NCI-H460 (cell line): ENCODE results near the gene BMP2K. TPM values are rescaled to one million over a fixed set of nuclear protein-coding genes. Genes with fewer than 3 reads are reported as not detected.

Experiments used
- DNase-seq: peaks from one replicate; pipeline ENCODE4 v3.0.0-alpha.2; 2016; ENCODE audit warnings: low read depth; ENCODE audit errors: extremely low read depth
- total RNA-seq: library from RNA; depleted of rRNA; stranded (reverse); fragments of >200 nt; shearing (Covaris generic); gene quantifications from 2 replicates; pipeline ENCODE4 v1.2.3, GENCODE V29; 2014

BMP2K gene
- total RNA-seq, 1 experiment from 2014 or later = 18.1 TPM

DNA sequence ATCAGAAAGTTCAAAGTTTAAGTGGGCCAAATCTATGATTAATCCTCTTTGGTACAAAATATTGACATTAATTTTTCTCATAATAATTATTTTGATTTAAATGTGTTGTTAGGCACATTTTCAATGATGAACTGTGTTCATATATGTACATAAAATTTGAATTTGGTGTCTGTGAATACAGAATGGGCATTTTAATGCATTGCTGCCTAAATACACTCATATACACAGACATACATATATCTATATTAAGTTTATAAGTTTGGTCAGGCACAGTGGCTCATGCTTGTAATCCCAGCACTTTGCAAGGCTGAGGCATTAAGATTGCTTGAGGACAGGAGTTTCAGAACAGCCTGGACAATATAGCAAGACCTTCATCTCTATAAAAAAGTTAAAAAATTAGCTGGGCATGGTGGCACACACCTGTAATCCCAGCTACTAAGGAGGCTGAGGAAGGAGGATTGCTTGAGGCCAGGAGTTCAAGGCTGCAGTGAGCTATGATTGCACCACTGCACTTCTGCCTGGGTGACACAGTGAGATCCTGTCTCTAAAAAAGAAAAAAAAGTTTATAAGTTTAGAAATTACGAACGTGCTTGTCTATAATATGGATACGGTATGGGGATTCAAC, 12.3 kb upstream of the BMP2K start:
- DNase-seq = no peak

GRCh38 chr4:78764498-78764961, 11.6 kb upstream of the BMP2K start:
- no peak for DNase-seq

DNA sequence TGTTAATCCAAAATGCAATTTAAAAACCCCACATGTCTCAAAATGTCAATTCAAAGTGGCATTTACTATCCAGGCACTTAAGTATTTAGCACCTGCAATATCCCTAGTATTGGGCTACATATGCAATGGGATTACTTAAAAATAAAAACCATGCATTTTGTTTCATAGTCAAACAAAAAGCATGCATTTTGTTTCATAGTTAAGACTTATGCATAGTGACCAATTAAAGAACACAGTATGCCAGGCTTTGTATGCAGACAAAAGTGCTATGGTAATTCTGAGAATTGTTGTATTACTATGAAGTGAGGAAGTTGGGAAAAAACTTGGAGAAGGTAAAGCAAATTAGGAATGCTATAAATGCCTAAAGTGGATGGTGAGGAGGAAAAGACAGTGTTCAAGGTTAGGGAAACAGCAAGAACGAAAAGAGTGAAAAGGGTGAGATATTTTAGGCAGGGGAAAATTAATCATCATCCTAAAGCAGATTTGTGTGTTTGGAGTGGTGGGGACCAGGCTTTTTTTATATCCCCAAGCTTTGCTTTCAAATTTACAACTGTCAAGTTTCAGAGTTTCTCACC, 10.6 kb upstream of the BMP2K start:
- DNase-seq = no peak

- no peak for DNase-seq
Measured at GRCh38 chr4:78766026-78766425, 10.1 kb upstream of the BMP2K start.

DNA sequence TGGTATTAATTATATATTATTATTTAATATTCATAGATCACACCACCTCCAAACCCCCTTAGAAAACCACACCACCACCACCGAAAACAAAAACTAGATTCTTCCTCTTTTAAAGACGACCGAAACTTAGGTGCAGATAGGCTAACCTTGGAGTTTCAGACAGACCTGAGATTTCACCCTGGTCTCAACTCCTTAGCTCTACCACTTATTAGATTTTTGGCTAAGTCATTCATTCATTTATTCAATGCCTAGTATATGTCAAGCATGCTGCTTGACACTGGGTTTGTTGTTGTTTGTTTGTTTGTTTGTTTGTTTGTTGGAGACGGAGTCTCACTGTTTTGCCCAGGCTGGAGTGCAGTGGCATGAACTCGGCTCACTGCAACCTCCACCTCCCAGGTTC, 9.5 kb upstream of the BMP2K start:
- DNase-seq = no peak

GRCh38 chr4:78767350-78767749, 8.8 kb upstream of the BMP2K start:
- DNase-seq = no peak

- DNase-seq = no peak
Measured at GRCh38 chr4:78768452-78769180, 7.5 kb upstream of the BMP2K start.

GRCh38 chr4:78770091-78770642, 6.0 kb upstream of the BMP2K start:
- DNase-seq = no peak

DNA sequence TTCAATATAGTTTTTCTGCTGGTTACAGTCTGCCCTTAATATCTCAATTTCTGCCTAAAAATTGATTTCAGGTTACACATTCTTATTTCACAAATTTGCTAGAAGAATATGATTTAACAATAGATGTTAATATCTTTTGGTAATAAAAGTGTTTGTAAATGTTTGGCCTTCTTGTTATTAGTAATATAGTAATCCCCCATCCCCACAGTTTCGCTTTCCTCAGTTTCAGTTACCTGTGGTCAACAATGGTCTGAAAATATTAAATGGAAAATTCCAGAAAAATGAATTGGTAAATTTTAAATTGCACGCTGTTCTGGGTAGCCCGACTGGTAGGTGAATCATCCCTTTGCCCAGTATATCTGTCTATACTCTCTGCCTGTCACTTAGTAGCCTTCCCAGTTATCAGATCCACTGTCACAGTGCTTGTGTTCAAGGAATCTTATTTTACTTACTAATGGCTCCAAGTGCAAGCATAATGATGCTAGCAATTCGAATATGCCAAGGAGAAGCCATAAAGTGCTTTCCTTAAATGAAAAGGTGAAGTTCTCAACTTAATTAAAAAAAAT, 3.5 kb upstream of the BMP2K start:
- no peak for DNase-seq

DNA sequence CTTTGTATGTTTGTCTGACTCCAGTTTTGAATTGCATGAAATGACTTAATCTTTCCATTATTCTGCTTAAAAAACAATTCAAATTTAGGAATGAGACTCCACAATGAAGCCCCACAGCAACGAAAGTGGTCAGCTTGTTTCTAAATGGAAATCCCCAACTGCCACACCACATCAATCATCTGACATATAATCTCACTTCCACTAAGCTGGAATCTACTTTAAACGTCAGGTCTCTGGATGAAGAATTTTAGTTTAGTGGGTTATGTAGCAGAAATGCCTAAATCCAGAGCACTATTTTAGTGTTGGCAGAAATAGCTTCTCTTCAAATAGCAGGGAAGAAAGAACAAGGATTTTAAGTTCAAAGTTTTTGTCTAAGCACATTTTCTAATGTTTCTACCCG, 1.7 kb upstream of the BMP2K start:
- no peak for DNase-seq

DNA sequence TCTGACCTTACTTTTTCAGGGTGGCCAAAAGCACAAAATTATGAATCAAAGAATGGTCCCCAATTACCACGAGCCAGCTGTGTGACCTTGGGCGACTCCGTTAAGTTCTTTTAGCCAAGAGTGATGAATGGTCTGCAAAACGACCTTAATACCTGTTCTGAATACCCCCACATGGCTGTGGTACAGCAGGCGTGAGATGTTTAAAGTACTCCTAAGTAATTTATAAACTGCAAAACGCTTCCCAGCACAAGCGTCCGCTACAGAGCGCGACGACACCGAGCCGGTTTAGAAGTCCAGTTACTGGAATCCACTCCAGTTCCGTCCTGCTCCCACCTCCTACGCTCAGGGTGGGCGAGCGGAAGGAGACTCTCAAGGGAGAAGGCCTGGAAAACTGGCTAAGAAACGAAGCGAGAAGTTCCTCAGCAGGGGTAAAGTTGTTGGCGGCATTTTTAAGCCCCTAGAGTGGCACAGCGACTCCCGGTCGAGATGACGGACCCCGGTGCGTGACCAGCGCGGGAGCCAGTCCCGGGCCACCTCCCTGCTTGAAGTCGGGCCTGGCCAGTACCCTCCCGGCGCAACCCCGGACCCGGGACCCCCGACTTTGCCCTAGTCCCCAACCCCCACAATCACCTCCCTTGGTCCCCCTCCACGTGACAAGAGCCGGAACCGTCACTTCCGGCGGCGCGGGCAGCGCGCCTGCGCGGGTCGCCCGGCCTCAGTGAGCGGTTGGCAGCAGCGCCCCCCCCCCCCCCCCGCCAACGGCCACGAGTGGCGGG, 659 bp upstream of the BMP2K start:
- peak; percentile 56 for DNase-seq

DNA sequence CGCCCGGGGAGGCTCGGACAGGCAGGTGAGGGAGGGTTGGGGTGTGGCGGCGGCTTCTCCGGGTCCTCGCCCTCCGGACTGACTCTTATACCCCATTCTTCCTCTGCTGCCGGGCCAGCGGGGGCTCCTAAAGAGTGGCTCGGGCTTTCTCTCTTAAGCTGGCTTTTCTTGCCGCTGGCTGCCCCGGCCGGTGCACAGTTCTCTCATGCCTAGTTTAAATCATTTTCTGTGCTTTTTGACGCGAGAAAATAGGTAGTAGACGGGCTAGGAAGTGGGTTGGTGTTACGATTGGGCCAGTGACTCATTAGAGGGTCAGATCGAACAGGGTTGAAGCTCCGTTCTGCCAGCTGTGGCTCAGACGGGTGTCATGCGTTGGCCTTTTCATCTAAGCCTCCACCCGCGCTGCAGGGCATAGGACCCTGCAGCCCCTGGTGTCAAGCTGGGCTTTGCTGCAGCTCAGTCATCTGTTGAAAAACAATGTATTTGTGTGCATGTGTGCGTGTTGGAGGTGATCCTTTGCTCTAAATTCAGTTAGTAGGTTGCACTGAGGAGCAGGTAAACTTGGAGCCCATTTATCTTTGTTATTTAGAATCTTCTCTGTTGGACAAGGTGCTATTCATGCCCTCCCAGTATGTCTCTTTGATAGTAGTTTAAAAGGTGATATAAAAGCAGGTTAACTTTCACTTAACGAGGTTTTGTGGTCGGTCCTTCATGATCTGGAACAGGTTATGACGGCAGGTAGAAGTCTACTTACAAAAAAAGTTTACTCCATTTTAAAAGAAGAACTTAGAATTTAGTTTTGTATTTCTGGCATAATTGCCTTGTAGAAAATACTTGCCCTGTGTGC, 802 bp downstream of the BMP2K start:
- no peak for DNase-seq

DNA sequence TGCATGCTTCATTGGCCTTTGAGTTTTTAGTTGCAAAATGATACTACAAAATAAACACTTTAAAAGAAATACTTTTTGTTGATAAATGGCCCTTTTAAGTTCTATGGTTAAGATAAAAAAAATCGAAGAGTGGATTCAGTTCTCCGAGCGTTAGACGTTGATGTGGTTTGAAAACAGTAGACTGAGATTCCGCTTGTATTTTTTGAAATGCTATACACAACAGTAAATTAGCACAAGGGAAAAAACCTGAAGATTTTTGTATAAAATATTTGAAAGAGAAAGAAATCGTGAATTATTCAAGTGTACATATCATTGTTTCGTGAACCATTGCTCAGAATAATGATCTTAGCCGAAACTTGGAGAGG, 1.4 kb downstream of the BMP2K start:
- no peak for DNase-seq

DNA sequence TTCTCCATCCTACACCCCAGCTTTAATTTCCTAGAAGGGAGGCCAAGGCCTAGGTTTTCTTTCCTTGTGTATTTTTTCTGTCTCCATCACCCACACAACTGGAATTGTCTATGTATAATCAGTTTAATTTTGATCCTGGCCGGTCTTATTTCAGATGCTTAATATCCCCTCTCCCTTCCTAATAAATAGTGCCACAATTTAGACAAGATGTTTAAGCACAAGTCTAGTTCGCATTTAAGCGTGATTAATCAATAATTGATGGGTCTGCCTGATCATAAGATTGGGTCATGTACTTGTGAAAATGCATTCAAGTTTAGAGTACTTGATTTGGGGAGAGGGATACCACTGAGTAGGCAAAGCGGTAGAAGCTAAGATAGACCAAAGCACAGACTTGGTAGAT, 2.4 kb downstream of the BMP2K start:
- DNase-seq = no peak

GRCh38 chr4:78779280-78779679, 3.1 kb downstream of the BMP2K start:
- no peak for DNase-seq

GRCh38 chr4:78780093-78780492, 3.9 kb downstream of the BMP2K start:
- DNase-seq = no peak

DNA sequence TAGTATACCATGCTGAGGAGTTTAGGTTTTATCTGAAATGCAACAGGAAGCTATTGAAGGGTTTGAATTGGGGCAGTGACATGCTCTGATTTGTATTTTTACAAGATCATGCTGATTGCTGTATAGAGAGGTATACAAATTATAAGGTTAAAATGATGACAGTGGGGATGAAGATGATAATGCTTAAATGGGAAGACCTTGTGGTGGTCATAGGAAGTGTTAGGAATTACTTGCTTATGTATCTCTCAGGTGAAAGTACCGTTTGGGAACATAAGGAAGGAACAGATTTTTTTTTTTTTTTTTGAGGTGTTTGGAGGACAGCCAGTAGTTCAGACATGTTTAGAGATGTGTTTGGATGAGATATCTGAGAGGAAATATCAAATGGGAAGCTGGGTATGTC, 5.0 kb downstream of the BMP2K start:
- DNase-seq = no peak

GRCh38 chr4:78781924-78782323, 5.8 kb downstream of the BMP2K start:
- DNase-seq = no peak

GRCh38 chr4:78784236-78784865, 8.2 kb downstream of the BMP2K start:
- no peak for DNase-seq
